Prostate gland (tissue), 2 donors: Measurements from ENCODE around the gene RBM47. TPM values are rescaled to one million over a fixed set of nuclear protein-coding genes. Genes with fewer than 3 reads are reported as not detected.
"Not testable (repeated sequence)": the region's sequence is repeated elsewhere in the genome, so short reads cannot be mapped to it uniquely, and the experiment has no call there.

Experiments
- DNase-seq: peaks from one replicate; pipeline ENCODE4 v3.0.0-alpha.2; 2019; ENCODE audit warnings: low spot score
- H3K27ac ChIP-seq, 2 donors: fragments of 200-600 bp; sonication (generic); 2 replicates each; pipeline ENCODE4 v1.5.1; 2017 to 2019
- H3K27me3 ChIP-seq: fragments of 200-600 bp; sonication (generic); replicated peaks from 2 replicates; pipeline ENCODE4 v1.5.1; 2019; ENCODE audit not compliant: insufficient read depth
- H3K36me3 ChIP-seq, 2 donors: fragments of 200-600 bp; sonication (generic); 1 replicate in 1 of 2; 2 replicates in 1 of 2; pipeline versions ENCODE4 v1.5.1 to v1.8.1; 2017 to 2019
- H3K4me1 ChIP-seq: fragments of 200-600 bp; sonication (generic); replicated peaks from 2 replicates; pipeline ENCODE4 v1.5.1; 2019
- H3K4me3 ChIP-seq, 2 donors: fragments of 200-600 bp; sonication (generic); 2 replicates each; pipeline ENCODE4 v1.5.1; 2017 to 2019
- H3K9me3 ChIP-seq: fragments of 200-600 bp; sonication (generic); 2 replicates; pipeline ENCODE4 v1.5.1; 2017
- POLR2A ChIP-seq: fragments of 450-650 bp; IDR thresholded peaks from one replicate; pipeline ENCODE4 v1.6.1; 2016; ENCODE audit warnings: antibody characterized with exemption, mild to moderate bottlenecking
- POLR2AphosphoS5 ChIP-seq: sonication (generic); formaldehyde crosslinking; IDR thresholded peaks from one replicate; pipeline ENCODE4 v1.6.1; 2017; ENCODE audit warnings: antibody characterized with exemption
- WGBS: methylation state at CpG from one replicate; pipeline ENCODE4 v1.1.5; 2018; 5-methylcytosine and 5-hydroxymethylcytosine counted together
- intact Hi-C: fragments of 100-400 bp; cut with DNase I; formaldehyde crosslinking; loops from one replicate; pipeline ENCODE4 v1.14.2; 2022
- total RNA-seq, 2 donors: library from RNA; depleted of rRNA; stranded (reverse); fragments of >200 nt; gene quantifications; one replicate each; pipeline ENCODE4 v1.1.0, GENCODE V29; 2016
- TF ChIP-seq, protein P1 (sequence below), 4 experiments: fragments of 200-600 bp in 2 of 4; fragments of 450-650 bp in 2 of 4; sonication (generic) in 2 of 4; IDR thresholded peaks; 1 replicate in 3 of 4; 2 replicates in 1 of 4; pipeline ENCODE4 v1.5.1; 2016 to 2019; ENCODE audit warnings: antibody characterized with exemption in 4 of 4, mild to moderate bottlenecking in 2 of 4, moderate library complexity in 2 of 4

Gene RBM47
- total RNA-seq, 2 donors from 2014 or later, result 241 to 302 TPM

- H3K36me3 ChIP-seq, result no peaks in the 10 kb centered on the region
- TF ChIP-seq, protein P1, sequence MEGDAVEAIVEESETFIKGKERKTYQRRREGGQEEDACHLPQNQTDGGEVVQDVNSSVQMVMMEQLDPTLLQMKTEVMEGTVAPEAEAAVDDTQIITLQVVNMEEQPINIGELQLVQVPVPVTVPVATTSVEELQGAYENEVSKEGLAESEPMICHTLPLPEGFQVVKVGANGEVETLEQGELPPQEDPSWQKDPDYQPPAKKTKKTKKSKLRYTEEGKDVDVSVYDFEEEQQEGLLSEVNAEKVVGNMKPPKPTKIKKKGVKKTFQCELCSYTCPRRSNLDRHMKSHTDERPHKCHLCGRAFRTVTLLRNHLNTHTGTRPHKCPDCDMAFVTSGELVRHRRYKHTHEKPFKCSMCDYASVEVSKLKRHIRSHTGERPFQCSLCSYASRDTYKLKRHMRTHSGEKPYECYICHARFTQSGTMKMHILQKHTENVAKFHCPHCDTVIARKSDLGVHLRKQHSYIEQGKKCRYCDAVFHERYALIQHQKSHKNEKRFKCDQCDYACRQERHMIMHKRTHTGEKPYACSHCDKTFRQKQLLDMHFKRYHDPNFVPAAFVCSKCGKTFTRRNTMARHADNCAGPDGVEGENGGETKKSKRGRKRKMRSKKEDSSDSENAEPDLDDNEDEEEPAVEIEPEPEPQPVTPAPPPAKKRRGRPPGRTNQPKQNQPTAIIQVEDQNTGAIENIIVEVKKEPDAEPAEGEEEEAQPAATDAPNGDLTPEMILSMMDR (IDR thresholded peaks at IDR 0.05), result no peak
- TF ChIP-seq POLR2AphosphoS5 (no peak), POLR2A (no peak)
- no peaks in the 10 kb centered on the region for H3K9me3 ChIP-seq
- 83% methylated on average over 4 of the region's 4 CpGs for WGBS
- H3K4me3 ChIP-seq, result no peak overlapping the region
- no peaks in the 10 kb centered on the region for H3K27me3 ChIP-seq
- peak overlapping the region in 1 of 2 donors; percentile 69 for H3K27ac ChIP-seq
- intact Hi-C loops, result no loop called here
- no peak for DNase-seq
- H3K4me1 ChIP-seq, result peaks cover 10% of the 10 kb centered on the region
Observed at GRCh38 chr4:40546969-40547788, 82.5 kb downstream of the RBM47 start.

GRCh38 chr4:40546506-40546905, 83.2 kb downstream of the RBM47 start:
- peak; percentile 36 for DNase-seq
- Histone ChIP-seq H3K36me3 (no peaks in the 10 kb centered on the region), H3K27ac (peak overlapping the region in 1 of 2 donors; percentile 69), H3K4me1 (peaks cover 10% of the 10 kb centered on the region), H3K9me3 (no peaks in the 10 kb centered on the region), H3K4me3 (no peak overlapping the region), H3K27me3 (no peaks in the 10 kb centered on the region)
- TF ChIP-seq, protein P1 (IDR thresholded peaks at IDR 0.05), result no peak
- peak; percentile 42 for TF ChIP-seq POLR2AphosphoS5
- WGBS, result 67% methylated on average over 4 of the region's 4 CpGs
- intact Hi-C loops, result no loop called here

- intact Hi-C loops, H3K36me3 ChIP-seq, H3K9me3 ChIP-seq, H3K4me3 ChIP-seq, H3K4me1 ChIP-seq, DNase-seq, H3K27me3 ChIP-seq: not testable (repeated sequence)
- H3K27ac ChIP-seq, result peak overlapping the region in 1 of 2 donors; percentile 69
- WGBS, result 99% methylated on average over 6 of the region's 6 CpGs
Observed at GRCh38 chr4:40545487-40545886, 84.2 kb downstream of the RBM47 start.

- 91% methylated on average over 7 of the region's 7 CpGs for WGBS
- H3K9me3 ChIP-seq, result no peaks in the 10 kb centered on the region
- H3K36me3 ChIP-seq, result no peaks in the 10 kb centered on the region
- intact Hi-C loops, result no loop called here
- TF ChIP-seq, protein P1 (IDR thresholded peaks at IDR 0.05), result no peak
- TF ChIP-seq POLR2AphosphoS5 (no peak), POLR2A (no peak)
- DNase-seq, result no peak
- no peak overlapping the region for H3K4me3 ChIP-seq
- H3K4me1 ChIP-seq, result peaks cover 10% of the 10 kb centered on the region
- no peaks in the 10 kb centered on the region for H3K27me3 ChIP-seq
- H3K27ac ChIP-seq, result no peak overlapping the region
Observed at GRCh38 chr4:40544221-40544620, 85.4 kb downstream of the RBM47 start.

- Histone ChIP-seq H3K9me3 (no peaks in the 10 kb centered on the region), H3K27me3 (no peaks in the 10 kb centered on the region), H3K4me1 (no peaks in the 10 kb centered on the region), H3K27ac (no peak overlapping the region), H3K4me3 (no peak overlapping the region), H3K36me3 (no peaks in the 10 kb centered on the region)
- intact Hi-C loops, result no loop called here
- no peak for DNase-seq
- 95% methylated on average over 7 of the region's 7 CpGs for WGBS
- no peak for TF ChIP-seq POLR2AphosphoS5
- no peak for TF ChIP-seq POLR2A
- TF ChIP-seq, protein P1 (IDR thresholded peaks at IDR 0.05), result no peak
Observed at GRCh38 chr4:40540800-40541199, 88.9 kb downstream of the RBM47 start.
